HCT116 (cell line): ENCODE measurements around the gene FAM78B. TPM values are rescaled to one million over a fixed set of nuclear protein-coding genes. Genes with fewer than 3 reads are reported as not detected.

Experiments used
- ATAC-seq: fragments of 200-7000 bp; cut with Tn5 transposase; 2 replicates; pipeline ENCODE4 v1.9.1; 2020; ENCODE audit warnings: mild to moderate bottlenecking, moderate library complexity
- BruUV-seq: library from RNA; stranded (reverse); fragments of 400-500 nt; replicated peaks from 2 replicates; lab custom pipeline; 2021; lab: Mats Ljungman, UMichigan
- CTCF ChIA-PET: fragments of 300-600 bp; sonication (Branson Sonifier 250); formaldehyde crosslinking; loops from one replicate; lab custom pipeline; 2021; ENCODE audit warnings: antibody characterized with exemption; lab: Charles Lee
- POLR2A ChIA-PET: fragments of 300-600, 350-600 bp; sonication (Branson Sonifier 250); formaldehyde crosslinking; loops from one replicate; lab custom pipeline; 2021; ENCODE audit warnings: antibody characterized with exemption; lab: Charles Lee
- RAD21 ChIA-PET, 2 experiments: fragments of 300-600 bp; sonication (Branson Sonifier 250); formaldehyde crosslinking; loops; one replicate each; lab custom pipeline; 2023; ENCODE audit warnings: low total read pairs in 2 of 2; ENCODE audit not compliant: uncharacterized antibody in 2 of 2, unreplicated experiment in 2 of 2, low non-redundant PET in 1 of 2; lab: Charles Lee
- DNase-seq: peaks from one replicate; pipeline ENCODE4 v3.0.0-alpha.2; 2010; ENCODE audit warnings: low read depth, low spot score
- H2AFZ ChIP-seq: fragments of 200-600 bp; shearing (Covaris generic), sonication (generic); 2 replicates; pipeline ENCODE4 v1.6.1; 2017; ENCODE audit warnings: low read depth, mixed run types, mixed read lengths, antibody characterized with exemption, low read length; ENCODE audit not compliant: poor library complexity, severe bottlenecking
- H3K27ac ChIP-seq: 2 replicates; pipeline ENCODE4 v1.5.1; 2012; ENCODE audit warnings: low read depth, low read length
- H3K27me3 ChIP-seq: fragments of 200-600 bp; sonication (generic); 2 replicates; pipeline ENCODE4 v1.6.1; 2016; ENCODE audit warnings: mixed run types, low read length, mixed read lengths; ENCODE audit not compliant: insufficient read depth
- H3K36me3 ChIP-seq, 2 experiments: fragments of 200-500 bp in 1 of 2; fragments of 200-600 bp in 1 of 2; sonication (Bioruptor generic) in 1 of 2; sonication (generic) in 1 of 2; 2 replicates each; pipeline versions ENCODE4 v1.5.1 to v1.6.1; 2014 to 2016; ENCODE audit warnings: low read length in 2 of 2, inconsistent platforms in 1 of 2, mixed read lengths in 1 of 2, mixed run types in 1 of 2; ENCODE audit not compliant: insufficient read depth in 2 of 2, control insufficient read depth in 1 of 2
- H3K4me1 ChIP-seq, 2 experiments: fragments of 200-600 bp in 1 of 2; sonication (generic) in 1 of 2; 2 replicates each; pipeline versions ENCODE4 v1.5.1 to v1.6.1; 2012 to 2017; ENCODE audit warnings: low read length in 2 of 2, inconsistent platforms in 1 of 2, mild to moderate bottlenecking in 1 of 2, mixed read lengths in 1 of 2, mixed run types in 1 of 2, moderate library complexity in 1 of 2; ENCODE audit not compliant: insufficient read depth in 2 of 2, control insufficient read depth in 1 of 2
- H3K4me2 ChIP-seq: fragments of 200-600 bp; sonication (generic); 2 replicates; pipeline ENCODE4 v1.6.1; 2017; ENCODE audit warnings: mixed run types, low read length, mixed read lengths
- H3K4me3 ChIP-seq, 2 experiments: fragments of 200-600 bp in 1 of 2; sonication (generic) in 1 of 2; replicated peaks in 1 of 2; 2 replicates each; pipeline ENCODE4 v1.5.1; 2011 to 2016; ENCODE audit warnings: low read length in 2 of 2, control low read depth in 1 of 2, low read depth in 1 of 2, mild to moderate bottlenecking in 1 of 2, mixed read lengths in 1 of 2, mixed run types in 1 of 2
- H3K79me2 ChIP-seq: fragments of 200-600 bp; sonication (generic); 2 replicates; pipeline ENCODE4 v1.6.1; 2017; ENCODE audit warnings: mild to moderate bottlenecking, mixed run types, low read length, moderate library complexity, mixed read lengths; ENCODE audit not compliant: insufficient read depth
- H3K9ac ChIP-seq: fragments of 200-600 bp; sonication (generic); 2 replicates; pipeline ENCODE4 v1.6.1; 2016; ENCODE audit warnings: low read length, mixed read lengths
- H3K9me2 ChIP-seq: fragments of 200-600 bp; sonication (generic), shearing (Covaris generic); 2 replicates; pipeline ENCODE4 v1.6.1; 2017; ENCODE audit warnings: mixed run types, mild to moderate bottlenecking, moderate library complexity; ENCODE audit not compliant: insufficient read depth
- H3K9me3 ChIP-seq, 2 experiments: fragments of 200-500 bp in 1 of 2; fragments of 200-600 bp in 1 of 2; sonication (Bioruptor generic) in 1 of 2; sonication (generic) in 1 of 2; 2 replicates each; pipeline ENCODE4 v1.6.1; 2014 to 2017; ENCODE audit warnings: low read length in 2 of 2, mixed read lengths in 2 of 2, inconsistent platforms in 1 of 2, low read depth in 1 of 2, mild to moderate bottlenecking in 1 of 2, mixed run types in 1 of 2, moderate library complexity in 1 of 2; ENCODE audit not compliant: control insufficient read depth in 1 of 2, insufficient read depth in 1 of 2
- H4K20me1 ChIP-seq: fragments of 200-600 bp; sonication (generic), shearing (Covaris generic); 2 replicates; pipeline ENCODE4 v1.6.1; 2017; ENCODE audit warnings: mixed run types, mild to moderate bottlenecking, moderate library complexity; ENCODE audit not compliant: insufficient read depth
- ATF3 ChIP-seq: IDR thresholded peaks from 2 replicates; pipeline ENCODE4 v1.6.1; 2012
- CBX3 ChIP-seq: IDR thresholded peaks from 2 replicates; pipeline ENCODE4 v1.6.1; 2012; ENCODE audit warnings: low read depth
- CTCF ChIP-seq, 3 experiments: fragments of 200-600 bp in 1 of 3; sonication (generic) in 1 of 3; IDR thresholded peaks in 2 of 3; conservative IDR thresholded peaks in 1 of 3; 2 replicates each; pipeline ENCODE4 v1.5.1; 2012 to 2017; ENCODE audit warnings: low read depth in 2 of 3, low read length in 2 of 3, antibody characterized with exemption in 1 of 3, borderline replicate concordance in 1 of 3, control low read depth in 1 of 3, mild to moderate bottlenecking in 1 of 3, mixed read lengths in 1 of 3, mixed run types in 1 of 3, moderate library complexity in 1 of 3; ENCODE audit not compliant: insufficient read depth in 1 of 3
- EGR1 ChIP-seq: IDR thresholded peaks from 2 replicates; pipeline ENCODE4 v1.6.1; 2012; ENCODE audit warnings: low read depth
- ELF1 ChIP-seq: IDR thresholded peaks from 2 replicates; pipeline ENCODE4 v1.6.1; 2012; ENCODE audit warnings: low read depth, borderline replicate concordance
- EZH2 ChIP-seq: fragments of 200-600 bp; sonication (generic); IDR thresholded peaks from 2 replicates; pipeline ENCODE4 v1.6.1; 2017; ENCODE audit warnings: antibody characterized with exemption, mixed run types
- EZH2phosphoT487 ChIP-seq: fragments of 200-600 bp; IDR thresholded peaks from 2 replicates; pipeline ENCODE4 v1.6.1; 2018; ENCODE audit warnings: antibody characterized with exemption, borderline replicate concordance
- FOSL1 ChIP-seq: IDR thresholded peaks from 2 replicates; pipeline ENCODE4 v1.6.1; 2012; ENCODE audit warnings: low read depth
- JUND ChIP-seq: IDR thresholded peaks from 2 replicates; pipeline ENCODE4 v1.6.1; 2012
- MAX ChIP-seq: IDR thresholded peaks from 2 replicates; pipeline ENCODE4 v1.6.1; 2012
- POLR2AphosphoS5 ChIP-seq: IDR thresholded peaks from 2 replicates; pipeline ENCODE4 v1.6.1; 2011; ENCODE audit warnings: mild to moderate bottlenecking, low read depth, low read length, moderate library complexity
- RAD21 ChIP-seq: IDR thresholded peaks from 2 replicates; pipeline ENCODE4 v1.6.1; 2012; ENCODE audit warnings: low read depth, mild to moderate bottlenecking
- REST ChIP-seq: IDR thresholded peaks from 2 replicates; pipeline ENCODE4 v1.6.1; 2012; ENCODE audit warnings: low read depth
- SIN3A ChIP-seq: IDR thresholded peaks from 2 replicates; pipeline ENCODE4 v1.6.1; 2012; ENCODE audit warnings: low read depth
- SP1 ChIP-seq: IDR thresholded peaks from 2 replicates; pipeline ENCODE4 v1.6.1; 2012; ENCODE audit warnings: low read depth
- SRF ChIP-seq: IDR thresholded peaks from 2 replicates; pipeline ENCODE4 v1.6.1; 2012; ENCODE audit warnings: low read depth
- YY1 ChIP-seq: IDR thresholded peaks from 2 replicates; pipeline ENCODE4 v1.6.1; 2011; ENCODE audit warnings: low read length, low read depth, moderate library complexity, mild to moderate bottlenecking; ENCODE audit not compliant: insufficient replicate concordance; ENCODE audit errors: extremely low read depth
- ZFX ChIP-seq: fragments of 450-650 bp; IDR thresholded peaks from 2 replicates; pipeline ENCODE4 v1.6.1; 2017
- ZNF274 ChIP-seq: fragments of 200-500 bp; sonication (Bioruptor generic); IDR thresholded peaks from 2 replicates; pipeline ENCODE4 v1.6.1; 2014; ENCODE audit warnings: mild to moderate bottlenecking, low read depth, low read length, inconsistent platforms
- intact Hi-C: fragments of 100-400 bp; cut with micrococcal nuclease; formaldehyde crosslinking; loops from 2 replicates; pipeline ENCODE4 v1.10.0; 2022
- total RNA-seq: library from RNA; stranded (reverse); gene quantifications from one replicate; pipeline ENCODE4 v1.2.1, GENCODE V29; 2021; ENCODE audit not compliant: unreplicated experiment

The FAM78B gene
- total RNA-seq, 1 experiment from 2014 or later: 1.4 TPM

- H4K20me1 ChIP-seq: no peaks in the 10 kb centered on the region
- RAD21 ChIA-PET: no interaction called here
- H3K79me2 ChIP-seq: no peaks in the 10 kb centered on the region
- H3K9me3 ChIP-seq: no peaks in the 10 kb centered on the region
- POLR2A ChIA-PET: no interaction called here
- H3K9ac ChIP-seq: no peak overlapping the region
- no TSS peak for BruUV-seq
- no peak overlapping the region for H3K4me3 ChIP-seq
- peaks cover 5% of the 10 kb centered on the region for H3K27me3 ChIP-seq
- DNase-seq (no peak), ATAC-seq (no peak)
- no peak overlapping the region for H3K27ac ChIP-seq
- TF ChIP-seq RAD21: no peak
- no peak for TF ChIP-seq EZH2
- TF ChIP-seq CBX3: no peak
- no peak for TF ChIP-seq SRF
- TF ChIP-seq MAX: no peak
- no peak for TF ChIP-seq CTCF (IDR thresholded peaks at IDR 0.05 in 2 of 3, conservative IDR thresholded peaks at IDR 0.05 in 1 of 3; ENCODE audit: borderline replicate concordance in 1 of 3, insufficient read depth in 1 of 3, low read depth in 2 of 3, low read length in 2 of 3)
- no peak for TF ChIP-seq YY1
- TF ChIP-seq ELF1: no peak
- TF ChIP-seq SIN3A: no peak
- TF ChIP-seq SP1: no peak
- no peak for TF ChIP-seq ATF3
- no peak for TF ChIP-seq FOSL1
- no peak for TF ChIP-seq POLR2AphosphoS5
- TF ChIP-seq ZFX: no peak
- TF ChIP-seq JUND: no peak
- no peak for TF ChIP-seq ZNF274
- TF ChIP-seq EZH2phosphoT487: no peak
- no peak for TF ChIP-seq REST
- TF ChIP-seq EGR1: no peak
- H2AFZ ChIP-seq: no peak overlapping the region
- H3K4me1 ChIP-seq: no peaks in the 10 kb centered on the region
- H3K36me3 ChIP-seq: no peaks in the 10 kb centered on the region
- H3K9me2 ChIP-seq: no peaks in the 10 kb centered on the region
- intact Hi-C loops: no loop called here
- H3K4me2 ChIP-seq: no peak overlapping the region
- CTCF ChIA-PET: no interaction called here
Observed at GRCh38 chr1:166111430-166111829, 55.4 kb downstream of the FAM78B start.
